H1 (cell line): Measurements from ENCODE around the gene MMP15. TPM values are rescaled to one million over a fixed set of nuclear protein-coding genes. Genes with fewer than 3 reads are reported as not detected.

Experiments used
- ASH2L ChIP-seq: fragments of 200-600, 300-600 bp; sonication (generic); IDR thresholded peaks from one replicate; pipeline ENCODE4 v1.7.1; 2017; ENCODE audit warnings: low read length
- BACH1 ChIP-seq: IDR thresholded peaks from 2 replicates; pipeline ENCODE4 v1.6.1; 2012; ENCODE audit warnings: low read length, improper control_type of control experiment
- CEBPB ChIP-seq: IDR thresholded peaks from 2 replicates; pipeline ENCODE4 v1.6.1; 2012; ENCODE audit warnings: low read depth, low read length
- CHD1 ChIP-seq: IDR thresholded peaks from 2 replicates; pipeline ENCODE4 v1.6.1; 2012; ENCODE audit warnings: low read depth, low read length, improper control_type of control experiment
- HDAC2 ChIP-seq, 2 experiments: fragments of 300-600 bp in 1 of 2; sonication (generic) in 1 of 2; IDR thresholded peaks; 2 replicates each; pipeline ENCODE4 v1.6.1; 2011 to 2012; ENCODE audit warnings: low read depth in 2 of 2, low read length in 2 of 2, mild to moderate bottlenecking in 2 of 2, moderate library complexity in 2 of 2, borderline replicate concordance in 1 of 2, inconsistent platforms in 1 of 2
- JUND ChIP-seq: IDR thresholded peaks from 2 replicates; pipeline ENCODE4 v1.6.1; 2011; ENCODE audit warnings: mild to moderate bottlenecking, improper control_type of control experiment, low read length
- MAFK ChIP-seq: IDR thresholded peaks from 2 replicates; pipeline ENCODE4 v1.6.1; 2012; ENCODE audit warnings: low read depth, mild to moderate bottlenecking, improper control_type of control experiment, low read length
- NANOG ChIP-seq: IDR thresholded peaks from 2 replicates; pipeline ENCODE4 v1.6.1; 2011; ENCODE audit warnings: low read length, low read depth, mild to moderate bottlenecking, inconsistent platforms; ENCODE audit not compliant: insufficient read depth, poor library complexity, severe bottlenecking
- POLR2AphosphoS5 ChIP-seq: IDR thresholded peaks from 2 replicates; pipeline ENCODE4 v1.6.1; 2011; ENCODE audit warnings: low read depth, low read length
- RBBP5 ChIP-seq: IDR thresholded peaks from 2 replicates; pipeline ENCODE4 v1.7.1; 2012; ENCODE audit warnings: low read depth, mild to moderate bottlenecking, inconsistent platforms, low read length, moderate library complexity, borderline replicate concordance
- SIN3A ChIP-seq, 2 experiments: IDR thresholded peaks in 1 of 2; conservative IDR thresholded peaks in 1 of 2; 2 replicates each; pipeline ENCODE4 v1.6.1; 2011 to 2012; ENCODE audit warnings: low read length in 2 of 2, improper control_type of control experiment in 1 of 2, low read depth in 1 of 2, mild to moderate bottlenecking in 1 of 2
- SIRT6 ChIP-seq: IDR thresholded peaks from one replicate; pipeline ENCODE4 v1.7.1; 2012; ENCODE audit warnings: low read length, inconsistent platforms
- SP1 ChIP-seq: IDR thresholded peaks from 2 replicates; pipeline ENCODE4 v1.6.1; 2011; ENCODE audit warnings: low read depth, low read length
- SUZ12 ChIP-seq: fragments of 200-600 bp; sonication (generic); IDR thresholded peaks from 2 replicates; pipeline ENCODE4 v1.6.1; 2012; ENCODE audit warnings: mild to moderate bottlenecking, inconsistent platforms, low read length, moderate library complexity, mixed read lengths
- TBP ChIP-seq: IDR thresholded peaks from 2 replicates; pipeline ENCODE4 v1.6.1; 2011; ENCODE audit warnings: low read depth, low read length, improper control_type of control experiment
- polyA plus RNA-seq, 7 experiments: library from polyadenylated mRNA; depleted of rRNA in 3 of 7; stranded (reverse) in 5 of 7; unstranded in 2 of 7; fragments of >200 nt in 5 of 7; fragments of 200-250 nt in 2 of 7; gene quantifications; 1 replicate in 5 of 7; 2 replicates in 1 of 7; 4 replicates in 1 of 7; pipeline versions ENCODE4 v1.2.1 to v1.2.3, GENCODE V29; 2011 to 2013; ENCODE audit warnings: missing spikeins in 2 of 7, mixed read lengths in 2 of 7
- total RNA-seq: library from RNA; stranded (reverse); fragmentation: NEBNext Ultra II Directional; extraction: Animal tissue kit (Norgen Biotek cat#: 25700); gene quantifications from 2 replicates; pipeline ENCODE4 v1.2.1, GENCODE V29; 2021
- TF ChIP-seq, protein P1 (sequence below), 3 experiments: IDR thresholded peaks; 1 replicate in 2 of 3; 2 replicates in 1 of 3; pipeline versions ENCODE4 v1.5.1 to v1.6.1; 2011; ENCODE audit warnings: low read length in 3 of 3, mild to moderate bottlenecking in 3 of 3, inconsistent platforms in 2 of 3, low read depth in 1 of 3, moderate library complexity in 1 of 3; ENCODE audit not compliant: insufficient read depth in 1 of 3; ENCODE audit errors: control extremely low read depth in 1 of 3
- TF ChIP-seq, protein P2 (sequence below): IDR thresholded peaks from 2 replicates; pipeline ENCODE4 v1.6.1; 2012; ENCODE audit warnings: inconsistent platforms

MMP15 gene
- total and polyA plus RNA-seq, 2 of the 8 experiments (the other 6 are each of a cell fraction or from before 2014, with no cell fraction given) = 38.5 to 42.2 TPM

DNA sequence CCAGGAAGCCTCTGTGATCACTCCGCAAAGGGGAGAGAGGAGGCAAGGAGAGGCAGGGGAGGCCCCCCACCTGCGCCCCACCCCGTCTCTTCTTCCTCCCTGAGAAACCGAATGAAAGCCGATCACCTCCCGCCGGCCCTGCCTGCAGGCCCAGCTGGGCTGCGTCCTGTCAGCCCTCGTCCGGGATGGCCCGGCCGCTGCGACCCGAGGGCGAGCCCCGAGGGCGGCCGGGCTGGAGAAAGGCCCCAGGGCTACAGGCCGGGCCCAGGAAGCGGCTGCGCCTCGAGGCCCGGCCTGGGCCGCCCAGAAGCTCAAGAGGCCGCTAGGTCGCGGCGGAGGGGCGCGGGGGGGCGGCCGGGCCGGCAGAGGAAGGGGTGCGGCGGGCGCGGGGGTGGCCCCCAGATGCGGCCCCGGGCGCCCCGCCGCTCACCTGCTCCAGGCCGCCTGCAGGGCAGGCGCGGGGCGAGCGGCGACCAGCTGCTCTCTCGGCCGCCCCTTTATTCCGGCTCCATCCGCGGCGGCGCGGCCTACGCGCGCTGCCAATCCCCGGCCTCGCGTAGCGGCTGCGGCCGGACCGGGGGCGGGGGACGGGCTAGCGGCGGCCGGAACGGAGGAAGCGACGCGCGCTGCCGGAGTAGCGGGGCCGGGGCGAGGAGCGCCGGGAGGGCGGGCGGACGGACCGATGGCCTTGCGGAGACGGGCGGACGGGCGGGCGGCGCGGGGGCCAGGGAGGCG, 25.4 kb upstream of the MMP15 start, which contains the start of gene ZNF319 (continued):
- TF ChIP-seq RBBP5 (no peak; the same call in 1 of the 2 replicates), POLR2AphosphoS5 (no peak), TBP (no peak), HDAC2 (IDR thresholded peaks at IDR 0.05; ENCODE audit: borderline replicate concordance in 1 of 2, low read depth in 2 of 2, low read length in 2 of 2) (no peak), SP1 (no peak), JUND (no peak), SUZ12 (no peak), SIN3A (conservative IDR thresholded peaks at IDR 0.05 in 1 of 2, IDR thresholded peaks at IDR 0.05 in 1 of 2; ENCODE audit: low read depth in 1 of 2, low read length in 2 of 2) (peak in 1 of 2 experiments; percentile 66; a peak in 2 of 4 replicates), ASH2L (no peak), SIRT6 (no peak), NANOG (no peak), CHD1 (peak; percentile 67; the same call in 1 of the 2 replicates), MAFK (no peak), CEBPB (no peak), BACH1 (no peak)
- TF ChIP-seq, protein P1, sequence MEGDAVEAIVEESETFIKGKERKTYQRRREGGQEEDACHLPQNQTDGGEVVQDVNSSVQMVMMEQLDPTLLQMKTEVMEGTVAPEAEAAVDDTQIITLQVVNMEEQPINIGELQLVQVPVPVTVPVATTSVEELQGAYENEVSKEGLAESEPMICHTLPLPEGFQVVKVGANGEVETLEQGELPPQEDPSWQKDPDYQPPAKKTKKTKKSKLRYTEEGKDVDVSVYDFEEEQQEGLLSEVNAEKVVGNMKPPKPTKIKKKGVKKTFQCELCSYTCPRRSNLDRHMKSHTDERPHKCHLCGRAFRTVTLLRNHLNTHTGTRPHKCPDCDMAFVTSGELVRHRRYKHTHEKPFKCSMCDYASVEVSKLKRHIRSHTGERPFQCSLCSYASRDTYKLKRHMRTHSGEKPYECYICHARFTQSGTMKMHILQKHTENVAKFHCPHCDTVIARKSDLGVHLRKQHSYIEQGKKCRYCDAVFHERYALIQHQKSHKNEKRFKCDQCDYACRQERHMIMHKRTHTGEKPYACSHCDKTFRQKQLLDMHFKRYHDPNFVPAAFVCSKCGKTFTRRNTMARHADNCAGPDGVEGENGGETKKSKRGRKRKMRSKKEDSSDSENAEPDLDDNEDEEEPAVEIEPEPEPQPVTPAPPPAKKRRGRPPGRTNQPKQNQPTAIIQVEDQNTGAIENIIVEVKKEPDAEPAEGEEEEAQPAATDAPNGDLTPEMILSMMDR (IDR thresholded peaks at IDR 0.05; ENCODE audit: control extremely low read depth in 1 of 3, insufficient read depth in 1 of 3, low read depth in 1 of 3, low read length in 3 of 3) = no peak
- TF ChIP-seq, protein P2, sequence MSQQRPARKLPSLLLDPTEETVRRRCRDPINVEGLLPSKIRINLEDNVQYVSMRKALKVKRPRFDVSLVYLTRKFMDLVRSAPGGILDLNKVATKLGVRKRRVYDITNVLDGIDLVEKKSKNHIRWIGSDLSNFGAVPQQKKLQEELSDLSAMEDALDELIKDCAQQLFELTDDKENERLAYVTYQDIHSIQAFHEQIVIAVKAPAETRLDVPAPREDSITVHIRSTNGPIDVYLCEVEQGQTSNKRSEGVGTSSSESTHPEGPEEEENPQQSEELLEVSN = no peak
